Breast epithelium (tissue), 3 donors: ENCODE results near the gene COL6A1.

Source experiments
- POLR2AphosphoS5 ChIP-seq, 3 donors: sonication (generic); formaldehyde crosslinking; IDR thresholded peaks; one replicate each; pipeline ENCODE4 v1.6.1; 2017; ENCODE audit warnings: antibody characterized with exemption in 3 of 3
- TF ChIP-seq, protein P1 (sequence below), 3 donors: fragments of 450-650 bp; IDR thresholded peaks; one replicate each; pipeline ENCODE4 v1.5.1; 2016 to 2017; ENCODE audit warnings: antibody characterized with exemption in 3 of 3, mild to moderate bottlenecking in 3 of 3, moderate library complexity in 3 of 3

DNA sequence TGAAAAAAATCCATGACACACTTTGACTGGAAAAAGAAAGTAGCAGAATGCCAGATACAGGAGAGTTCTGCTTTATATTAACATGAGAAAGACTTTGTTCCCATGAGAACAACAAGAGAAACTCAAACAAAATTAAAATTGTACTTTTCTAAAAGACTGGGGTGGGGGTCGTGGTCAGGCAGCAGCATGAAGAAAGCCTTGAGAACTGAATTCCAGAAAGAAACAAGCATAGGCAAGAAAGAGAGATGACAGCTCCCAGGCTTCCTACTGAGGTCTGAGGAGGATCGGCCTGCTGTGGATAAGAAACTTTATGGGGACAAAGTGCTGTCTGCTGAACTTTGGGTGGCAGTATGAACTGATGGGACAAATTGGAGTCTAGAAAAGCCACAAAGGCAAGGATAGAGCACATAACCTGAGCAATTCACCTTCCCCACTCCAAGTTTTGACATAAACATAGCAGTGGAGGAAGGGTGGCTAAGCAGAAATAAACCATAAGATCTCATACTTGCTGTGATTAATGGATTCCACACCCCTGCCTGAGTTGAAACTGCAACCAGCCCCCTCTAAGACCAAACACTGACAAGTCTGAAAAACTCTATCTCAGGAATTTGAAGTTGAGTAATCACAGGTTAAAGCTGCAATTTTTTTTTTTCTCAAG, 43.7 kb downstream of the COL6A1 start:
- TF ChIP-seq POLR2AphosphoS5 (IDR thresholded peaks at IDR 0.05) = no peak
- TF ChIP-seq, protein P1, sequence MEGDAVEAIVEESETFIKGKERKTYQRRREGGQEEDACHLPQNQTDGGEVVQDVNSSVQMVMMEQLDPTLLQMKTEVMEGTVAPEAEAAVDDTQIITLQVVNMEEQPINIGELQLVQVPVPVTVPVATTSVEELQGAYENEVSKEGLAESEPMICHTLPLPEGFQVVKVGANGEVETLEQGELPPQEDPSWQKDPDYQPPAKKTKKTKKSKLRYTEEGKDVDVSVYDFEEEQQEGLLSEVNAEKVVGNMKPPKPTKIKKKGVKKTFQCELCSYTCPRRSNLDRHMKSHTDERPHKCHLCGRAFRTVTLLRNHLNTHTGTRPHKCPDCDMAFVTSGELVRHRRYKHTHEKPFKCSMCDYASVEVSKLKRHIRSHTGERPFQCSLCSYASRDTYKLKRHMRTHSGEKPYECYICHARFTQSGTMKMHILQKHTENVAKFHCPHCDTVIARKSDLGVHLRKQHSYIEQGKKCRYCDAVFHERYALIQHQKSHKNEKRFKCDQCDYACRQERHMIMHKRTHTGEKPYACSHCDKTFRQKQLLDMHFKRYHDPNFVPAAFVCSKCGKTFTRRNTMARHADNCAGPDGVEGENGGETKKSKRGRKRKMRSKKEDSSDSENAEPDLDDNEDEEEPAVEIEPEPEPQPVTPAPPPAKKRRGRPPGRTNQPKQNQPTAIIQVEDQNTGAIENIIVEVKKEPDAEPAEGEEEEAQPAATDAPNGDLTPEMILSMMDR (IDR thresholded peaks at IDR 0.05) = no peak
